Stimulated activated CD8-positive, alpha-beta memory T cell treated with anti-CD3 and anti-CD28 coated beads, Interleukin-7, amount 100 ng/mL, for 48 hours (primary cell): ENCODE results near the gene HMCN1.

Source experiments
- DNase-seq, 2 donors: peaks; one replicate each; pipeline ENCODE4 v3.0.0-alpha.2; 2020; ENCODE audit warnings: low read depth in 1 of 2; ENCODE audit errors: extremely low read depth in 1 of 2

HMCN1 gene

DNA sequence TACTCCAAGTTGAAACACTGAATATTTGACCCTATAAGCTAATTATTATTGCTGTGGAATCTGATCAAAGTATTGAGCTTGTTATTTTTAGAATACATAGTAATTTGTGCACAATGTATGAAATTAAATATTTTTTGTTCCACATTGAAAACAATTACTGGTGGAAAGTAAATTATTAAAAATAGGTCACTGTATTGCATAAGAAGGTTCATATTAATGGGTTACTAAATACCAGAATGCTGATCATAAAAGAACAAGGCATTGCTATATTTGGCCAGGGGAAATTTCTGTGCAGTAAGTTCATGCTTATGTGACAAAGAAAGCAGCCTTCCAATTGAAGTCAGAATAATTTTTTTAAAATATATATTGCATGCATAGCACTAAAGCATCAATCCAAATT lies 481.4 kb downstream of the HMCN1 start:
- DNase-seq, result no peak

DNA sequence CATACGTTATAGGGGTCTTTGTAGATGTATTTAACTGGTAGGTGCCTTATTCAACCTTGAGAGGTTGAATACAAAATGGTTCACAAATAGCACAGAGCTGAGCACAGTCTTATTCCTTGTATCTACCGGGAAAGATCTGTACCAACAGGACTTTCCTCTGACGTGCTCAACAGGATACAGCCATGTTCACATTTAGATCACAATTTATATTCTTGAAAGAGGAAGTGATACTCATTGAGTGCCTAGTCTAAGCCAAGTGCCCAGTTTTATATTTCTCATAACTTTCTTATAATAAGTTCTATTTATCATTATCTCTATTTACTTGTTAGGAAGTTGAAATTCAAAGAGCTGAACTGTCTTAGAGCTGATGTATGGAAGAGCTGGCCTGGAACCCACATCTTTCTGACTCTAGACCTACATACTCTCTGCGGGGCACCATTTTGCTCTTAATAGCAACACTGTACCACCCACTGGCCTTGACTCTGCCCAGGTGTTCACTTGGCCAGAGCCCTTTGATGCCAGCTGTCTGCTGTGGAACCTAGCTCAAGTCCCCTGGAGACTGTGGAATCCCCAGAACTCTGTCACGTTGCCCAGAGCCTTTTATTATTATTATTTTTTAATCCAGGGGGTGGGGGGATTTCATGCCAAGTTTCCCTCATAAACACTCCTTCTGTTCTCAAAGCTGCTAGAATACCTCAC lies 484.6 kb downstream of the HMCN1 start:
- no peak for DNase-seq

DNA sequence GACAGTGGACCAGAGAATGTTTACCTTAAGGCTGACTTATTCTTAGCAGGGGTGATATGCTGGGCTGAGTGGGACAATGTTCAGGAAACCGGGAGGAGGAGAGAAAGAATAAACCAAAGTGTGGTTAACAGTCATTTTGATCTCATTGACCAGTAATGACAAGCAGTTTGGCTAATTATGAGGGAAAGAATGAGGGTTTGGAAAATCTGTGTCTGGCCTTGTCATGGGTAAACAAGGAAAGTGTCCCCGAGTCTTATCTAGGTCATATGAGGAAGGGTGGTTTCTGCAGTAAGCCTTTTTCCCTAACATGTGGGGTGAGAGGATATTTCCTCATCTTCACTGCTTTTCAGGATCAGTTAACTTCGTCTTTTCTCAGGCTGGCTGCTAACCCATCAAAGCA lies 485.9 kb downstream of the HMCN1 start:
- DNase-seq, result no peak

DNA sequence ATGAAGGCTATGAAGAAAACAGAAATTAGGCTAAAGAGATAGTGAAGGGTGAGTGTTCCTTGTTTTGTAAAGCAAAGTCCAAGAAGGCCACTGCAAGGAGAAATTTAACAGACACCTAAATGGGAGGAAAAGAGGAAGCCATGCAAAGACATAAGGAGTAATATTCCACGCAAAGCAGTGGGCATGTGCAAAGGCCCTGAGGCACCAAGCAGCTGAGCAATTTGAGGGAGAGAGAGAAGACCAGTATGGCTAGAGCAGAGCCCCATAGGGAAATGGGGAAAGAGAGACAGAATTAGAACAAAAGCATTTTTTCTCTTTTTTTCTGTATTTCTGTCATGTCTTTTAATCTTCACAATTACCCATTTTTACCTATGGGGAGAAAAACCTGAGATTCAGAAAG lies 486.7 kb downstream of the HMCN1 start:
- no peak for DNase-seq

DNA sequence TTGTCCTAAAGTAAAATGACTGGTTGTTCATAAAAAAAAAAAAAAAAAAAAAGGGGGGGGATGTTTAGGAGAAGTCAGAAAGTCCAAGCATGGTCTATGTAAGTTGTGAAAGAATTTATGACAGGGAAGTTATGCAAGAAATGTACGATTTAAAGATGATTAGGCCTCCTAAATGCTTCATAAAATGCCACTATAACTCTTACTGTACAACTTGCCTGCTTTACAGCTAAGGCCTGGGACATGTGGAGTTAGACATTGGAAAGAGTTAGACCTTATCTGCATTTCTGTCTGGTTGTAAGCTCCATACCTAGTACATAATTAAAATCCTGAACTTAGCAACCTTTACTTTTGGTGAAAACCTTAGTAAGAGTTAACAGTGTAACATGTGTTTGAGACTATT lies 490.9 kb downstream of the HMCN1 start:
- no peak for DNase-seq

DNA sequence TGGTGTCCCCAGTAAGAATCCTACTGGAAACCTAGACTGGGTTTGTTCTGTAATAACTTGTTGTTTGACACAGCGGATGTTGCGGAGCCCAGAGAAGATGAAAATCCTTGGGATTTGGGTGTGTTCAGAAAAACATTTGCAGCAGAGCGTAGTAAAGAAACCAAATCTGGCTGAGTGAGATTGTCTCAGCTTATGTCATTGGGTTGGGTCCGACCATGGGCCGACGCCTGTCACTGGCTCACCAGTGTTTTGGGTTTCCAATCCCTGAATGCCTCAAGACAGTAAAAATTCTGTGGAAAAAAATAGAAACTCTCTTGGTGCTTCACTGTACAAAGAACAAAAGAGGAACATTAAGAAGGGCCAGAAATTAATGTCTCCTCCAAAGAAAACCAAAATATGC lies 494.6 kb downstream of the HMCN1 start:
- no peak for DNase-seq

DNA sequence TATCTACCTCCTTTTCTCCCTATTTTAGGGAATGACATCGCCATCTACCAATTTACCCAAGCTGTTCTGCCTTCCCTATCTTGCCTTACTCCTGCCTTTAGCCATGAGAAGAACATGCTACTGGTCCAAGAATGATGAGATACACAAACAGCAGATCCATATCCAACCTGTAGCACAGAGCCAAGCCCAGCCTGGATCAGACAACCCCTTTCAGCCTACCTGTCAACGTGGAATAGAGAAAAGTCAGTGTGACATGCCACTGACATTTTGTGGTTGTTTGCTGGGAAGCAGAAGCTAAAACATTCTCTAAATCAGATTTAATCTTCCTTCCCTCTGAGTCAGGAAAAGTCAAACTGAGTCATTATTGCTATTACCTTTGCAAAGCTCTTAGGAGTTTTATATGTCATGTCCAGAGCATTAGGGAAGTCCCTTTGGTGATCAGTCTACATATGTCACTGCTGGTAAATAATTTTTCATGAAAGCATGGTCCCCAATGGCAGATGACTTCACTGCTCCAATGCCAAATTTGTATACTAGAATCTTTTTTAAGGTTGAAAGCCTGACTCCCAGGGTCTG lies 497.8 kb downstream of the HMCN1 start:
- DNase-seq, result no peak

DNA sequence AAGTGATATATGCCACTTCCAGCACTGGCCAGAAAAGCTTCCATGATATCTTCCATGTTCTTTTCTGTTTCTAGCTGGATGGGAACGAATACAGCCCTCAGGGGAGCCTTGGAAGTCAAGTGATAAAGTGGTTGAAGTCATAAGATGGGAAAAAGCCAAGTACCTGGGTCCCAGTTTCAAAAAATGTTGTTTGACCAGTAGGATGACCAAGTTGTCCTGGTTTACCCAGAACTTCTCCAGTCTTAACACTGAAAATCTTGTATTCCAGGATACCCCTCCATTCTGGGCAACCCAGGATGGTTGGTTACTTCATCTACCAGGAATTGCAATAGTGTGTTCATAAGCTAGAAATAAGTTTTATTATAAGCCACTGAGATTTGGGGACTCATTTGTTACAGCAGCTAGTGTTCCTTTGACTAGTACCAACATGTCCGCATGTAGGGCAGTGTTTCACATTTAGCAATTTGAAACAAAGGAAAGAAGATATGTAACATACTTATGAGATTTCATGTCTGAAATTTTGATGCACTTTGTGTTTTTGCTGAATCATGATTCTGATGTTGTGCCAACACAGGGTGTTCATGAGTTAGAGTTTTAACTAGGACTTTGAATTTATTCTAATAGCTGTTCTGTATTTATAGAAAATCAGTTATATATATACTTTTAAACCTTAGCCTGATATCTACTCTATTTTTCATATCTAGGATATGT lies 500.9 kb downstream of the HMCN1 start:
- DNase-seq, result no peak

DNA sequence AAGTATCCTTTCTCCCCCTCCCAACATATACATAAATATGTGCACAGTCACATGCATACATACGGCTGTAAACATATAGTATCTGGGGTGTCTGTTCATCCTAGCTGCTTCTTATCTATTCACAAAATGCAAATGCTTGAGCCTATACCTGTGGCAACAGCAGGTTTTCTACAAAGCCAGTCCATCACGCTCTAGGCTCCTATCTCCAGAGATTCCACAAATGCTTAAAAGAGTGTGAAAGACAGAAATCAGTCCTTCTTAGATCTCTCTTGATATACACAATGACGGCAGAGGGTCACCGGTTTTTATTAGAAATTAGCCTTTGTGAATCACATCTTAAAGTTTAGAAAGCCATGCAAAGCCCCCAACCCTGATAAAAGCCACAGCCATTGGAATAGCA lies 501.5 kb downstream of the HMCN1 start:
- DNase-seq, result no peak

DNA sequence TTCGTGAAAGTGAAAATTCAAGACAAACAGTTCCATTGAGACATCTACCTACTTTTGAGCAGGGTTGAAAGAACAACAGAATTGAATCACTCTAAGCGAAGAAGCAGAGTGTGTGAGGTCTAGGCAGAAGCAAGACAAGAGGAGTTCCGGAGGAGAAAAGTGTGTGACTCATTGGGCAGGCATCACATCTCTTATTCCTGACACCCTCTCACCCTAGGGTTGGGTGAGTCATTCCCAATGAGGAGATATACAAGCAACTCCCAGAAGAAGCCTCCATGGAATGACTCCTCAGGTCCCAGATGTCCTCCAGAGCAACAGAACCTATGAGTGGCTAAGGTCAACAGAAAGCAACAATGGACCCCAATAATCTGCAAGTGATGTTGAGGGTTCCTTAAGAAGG lies 502.7 kb downstream of the HMCN1 start:
- DNase-seq, result no peak

DNA sequence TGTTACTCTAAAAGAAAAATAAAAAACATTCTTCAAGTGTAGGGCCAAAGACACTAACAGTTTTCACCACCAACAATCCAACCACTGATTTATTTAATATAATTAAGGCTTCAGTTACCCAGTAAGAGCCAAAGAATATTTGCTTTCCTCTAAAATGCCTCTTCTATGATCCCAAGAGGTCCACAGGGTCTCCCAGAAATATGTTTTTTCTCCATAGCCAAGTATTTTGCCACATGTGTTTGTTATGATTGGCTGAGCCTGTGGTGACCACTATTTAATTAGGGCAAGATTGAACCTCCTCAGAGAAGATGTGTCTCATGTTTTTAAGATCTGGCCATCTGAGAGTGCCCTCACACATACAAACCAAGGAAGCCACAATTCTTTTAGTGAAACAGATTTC lies 505.0 kb downstream of the HMCN1 start:
- no peak for DNase-seq

DNA sequence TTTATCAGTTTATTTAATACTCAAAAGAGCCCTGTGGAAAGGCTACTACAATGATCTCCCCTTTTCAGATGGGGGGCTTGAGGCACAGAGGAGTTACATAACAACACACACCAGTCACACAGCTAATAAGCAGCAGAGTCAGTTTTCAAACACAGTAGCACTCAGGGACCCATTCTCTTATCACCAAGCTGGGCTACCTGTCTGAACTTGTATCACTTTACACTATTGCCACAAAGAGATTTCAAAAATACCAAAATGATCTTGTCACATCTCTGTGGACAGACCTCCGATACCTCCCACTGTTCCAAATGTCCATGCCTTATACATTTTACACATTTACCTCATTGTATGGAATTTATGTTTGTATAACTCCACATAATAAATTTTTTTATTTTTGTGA lies 506.2 kb downstream of the HMCN1 start:
- DNase-seq, result no peak
